COLO668 (cell line): Measurements from ENCODE around the gene GABBR2.
A peak's percentile ranks its signal among the peaks of the same experiment; 100 is the strongest.
"Not testable (repeated sequence)": the region's sequence is repeated elsewhere in the genome, so short reads cannot be mapped to it uniquely, and the experiment has no call there.

ENCODE experiments used
- DNase-seq: peaks from one replicate; lab custom pipeline; 2025; ENCODE audit not compliant: unreplicated experiment; lab: John Stamatoyannopoulos, UW

GABBR2 gene

DNA sequence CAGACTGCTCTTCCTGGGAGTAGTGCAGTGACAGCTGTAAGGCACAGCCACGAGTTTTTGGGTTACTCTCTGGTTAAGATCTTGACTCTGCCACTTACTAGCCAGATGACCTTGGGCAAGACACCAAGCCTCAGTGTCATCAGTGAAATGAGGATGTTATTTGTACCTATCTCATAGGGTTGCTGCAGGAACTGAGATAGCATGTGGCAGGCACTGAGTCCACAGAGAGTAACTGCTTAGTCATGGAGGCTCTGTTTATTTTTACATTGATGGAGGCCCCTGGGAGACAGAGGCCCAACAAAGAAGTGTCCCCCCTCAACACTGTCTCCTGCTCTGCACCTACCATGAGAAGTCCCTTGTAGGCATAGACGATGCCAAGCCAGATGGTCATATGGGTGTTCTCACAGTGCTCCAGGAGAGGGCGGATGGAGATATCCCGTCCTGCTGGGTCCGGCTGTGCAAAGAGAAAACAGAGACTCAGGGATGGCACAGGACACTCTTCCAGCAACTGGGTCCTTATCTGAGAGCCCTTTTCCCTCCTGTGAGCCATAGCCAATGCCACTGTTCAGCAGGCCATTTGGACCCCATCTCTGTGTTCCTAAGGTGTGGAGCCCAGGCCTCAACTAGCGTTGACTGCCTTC lies 397.9 kb downstream of the GABBR2 start:
- no peak for DNase-seq

DNA sequence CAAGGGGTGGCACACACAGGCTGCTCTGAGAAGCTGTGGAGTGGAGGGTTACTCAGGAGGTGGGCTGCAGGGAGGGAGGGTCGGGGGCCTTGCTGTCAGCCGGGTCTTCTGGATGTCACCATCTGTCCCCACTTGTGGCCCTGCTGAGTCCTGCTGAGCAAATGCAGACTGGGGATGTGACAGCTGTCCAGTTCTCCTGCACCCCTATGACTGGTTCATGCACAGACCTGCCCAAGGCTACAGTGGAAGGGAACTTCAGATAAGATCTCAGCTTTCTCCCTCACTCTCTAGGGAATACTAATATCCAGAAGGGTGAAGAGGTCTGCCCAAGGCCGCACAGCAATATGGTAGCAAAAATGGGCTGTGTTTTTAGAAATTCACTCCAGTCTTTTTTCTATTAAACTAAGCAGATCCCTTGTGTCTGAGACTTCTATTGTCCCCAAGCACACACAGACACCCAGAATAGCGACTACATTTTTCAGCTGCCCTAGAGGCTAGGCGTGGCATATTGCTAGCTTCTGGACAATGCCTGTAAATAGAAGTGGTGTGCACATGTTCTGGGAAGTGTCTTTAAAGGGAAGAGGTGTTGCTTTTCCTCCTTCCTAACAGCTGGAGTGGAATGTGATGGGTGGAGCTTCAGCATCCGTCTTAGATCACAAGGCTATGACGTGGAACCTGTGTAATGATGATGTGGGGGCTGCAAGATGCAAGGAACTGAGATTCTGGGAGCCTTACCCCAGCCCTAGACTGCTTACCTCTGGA lies 402.2 kb downstream of the GABBR2 start:
- no peak for DNase-seq

DNA sequence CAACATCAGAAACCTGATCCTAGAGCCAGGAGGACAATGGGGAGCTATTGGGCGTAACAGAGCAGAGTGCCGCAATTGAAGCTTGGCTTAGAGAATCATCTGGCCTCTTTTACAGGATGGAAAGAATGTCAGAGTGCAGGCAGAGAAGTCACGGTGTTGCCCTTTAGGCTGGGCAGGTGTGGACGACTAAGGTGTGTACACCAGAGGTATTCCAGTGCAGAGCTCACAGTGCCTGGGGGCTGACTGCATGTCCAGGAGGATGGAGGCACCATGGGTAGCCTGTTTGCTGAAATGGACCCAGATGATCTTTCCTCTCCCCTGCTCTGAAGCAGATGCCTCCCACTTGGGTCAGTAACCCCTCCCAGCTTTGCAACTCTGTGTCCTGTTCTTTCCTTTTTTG lies 404.4 kb downstream of the GABBR2 start:
- DNase-seq = no peak

DNA sequence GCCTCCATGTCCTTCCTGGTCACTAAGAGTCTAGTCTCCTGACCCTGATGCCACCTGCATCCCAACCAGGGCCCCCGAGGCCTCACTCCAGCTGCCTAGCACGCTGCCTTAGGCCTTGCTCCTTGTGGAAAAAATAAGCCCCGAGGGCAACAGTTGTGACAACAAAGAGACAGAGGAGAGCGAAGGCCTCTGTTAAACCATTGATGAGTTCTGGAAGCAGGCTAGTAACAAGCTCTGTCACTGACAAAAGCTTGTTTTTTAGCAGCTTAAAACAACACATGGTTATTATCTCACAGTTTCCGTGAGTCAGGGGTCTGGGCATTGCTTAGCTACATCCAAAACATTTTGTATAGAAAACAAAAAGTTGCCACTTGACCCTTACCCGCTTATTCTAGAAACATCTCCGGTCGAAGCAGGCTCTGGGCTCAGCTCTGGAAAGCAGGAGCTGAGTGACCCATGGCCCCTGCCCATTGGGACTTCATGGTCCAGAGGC lies 405.1 kb downstream of the GABBR2 start:
- peak; percentile 34 for DNase-seq

DNA sequence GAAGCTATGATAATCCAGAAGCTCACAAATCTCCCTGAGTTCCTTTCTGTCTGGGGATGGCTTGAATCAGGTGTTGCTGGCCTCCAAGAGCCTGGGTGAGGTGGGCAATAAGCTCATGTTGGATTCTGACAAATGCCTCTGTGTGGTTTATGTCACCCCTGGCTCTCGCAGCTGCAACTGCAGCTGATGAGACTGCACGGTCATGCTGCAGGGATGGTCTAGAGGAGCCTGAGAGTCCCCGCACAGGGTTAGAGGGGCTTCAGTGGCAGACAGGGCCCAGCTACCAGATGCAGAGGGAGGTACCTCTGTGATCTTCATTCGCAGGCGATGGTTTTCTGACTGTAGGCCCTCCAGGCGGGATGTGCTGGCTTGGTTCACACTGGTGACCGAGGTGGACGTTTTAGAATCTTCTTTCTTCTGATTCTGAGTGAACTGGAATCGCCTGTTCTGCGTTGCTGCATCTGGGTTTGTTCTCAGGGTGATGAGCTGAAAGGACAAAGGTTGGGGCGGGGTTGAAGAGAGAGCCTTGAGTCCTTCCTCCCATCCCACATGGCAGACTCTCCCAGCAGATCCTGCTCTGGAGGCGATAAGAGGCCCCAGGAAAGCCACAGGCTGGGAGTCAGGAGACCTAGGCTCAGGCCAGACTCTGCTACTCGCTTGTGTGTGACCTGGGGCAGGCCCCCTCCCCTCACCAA lies 405.6 kb downstream of the GABBR2 start:
- no peak for DNase-seq

- DNase-seq = no peak
Measured at GRCh38 chr9:98302150-98302549, 406.6 kb downstream of the GABBR2 start.

DNA sequence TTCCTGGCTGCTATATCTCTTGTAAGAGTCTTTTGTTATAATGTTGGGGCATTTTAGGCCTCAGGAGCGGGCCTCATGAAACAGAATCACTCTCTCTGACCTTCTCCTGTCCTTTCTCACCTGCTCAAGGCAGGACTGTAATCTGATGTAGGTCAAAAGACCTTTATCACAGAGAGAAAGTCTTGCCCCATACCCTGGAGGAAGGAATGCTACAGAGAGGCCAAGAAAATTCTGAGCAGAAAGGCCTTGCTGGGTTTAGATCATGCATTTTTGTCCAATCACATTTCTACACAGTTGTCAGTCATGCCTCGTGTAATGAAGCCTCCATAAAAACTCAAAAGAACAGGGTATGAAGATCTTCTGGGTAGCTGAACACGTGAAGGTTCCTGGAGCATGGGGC lies 408.1 kb downstream of the GABBR2 start:
- DNase-seq = no peak

DNA sequence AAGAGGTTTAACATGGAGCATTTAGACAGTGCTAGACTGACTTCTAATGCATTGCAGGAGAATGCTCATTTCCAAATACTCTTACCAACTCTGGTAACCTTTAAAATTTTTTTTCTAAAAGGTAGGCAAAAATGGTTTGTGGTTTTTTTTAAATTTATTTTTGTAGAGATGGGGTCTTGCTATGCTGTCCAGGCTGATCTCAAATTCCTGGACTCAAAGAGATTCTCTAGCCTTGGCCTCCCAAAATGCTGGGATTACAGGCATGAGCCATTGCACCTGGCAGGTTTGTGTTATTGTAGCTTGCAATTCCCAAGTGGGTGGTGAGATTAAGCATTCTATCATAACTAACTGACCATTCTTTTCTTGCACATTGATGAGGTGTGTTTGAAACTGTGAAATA lies 410.3 kb downstream of the GABBR2 start:
- DNase-seq = no peak

GRCh38 chr9:98295824-98296223 lies 412.9 kb downstream of the GABBR2 start:
- no peak for DNase-seq

DNA sequence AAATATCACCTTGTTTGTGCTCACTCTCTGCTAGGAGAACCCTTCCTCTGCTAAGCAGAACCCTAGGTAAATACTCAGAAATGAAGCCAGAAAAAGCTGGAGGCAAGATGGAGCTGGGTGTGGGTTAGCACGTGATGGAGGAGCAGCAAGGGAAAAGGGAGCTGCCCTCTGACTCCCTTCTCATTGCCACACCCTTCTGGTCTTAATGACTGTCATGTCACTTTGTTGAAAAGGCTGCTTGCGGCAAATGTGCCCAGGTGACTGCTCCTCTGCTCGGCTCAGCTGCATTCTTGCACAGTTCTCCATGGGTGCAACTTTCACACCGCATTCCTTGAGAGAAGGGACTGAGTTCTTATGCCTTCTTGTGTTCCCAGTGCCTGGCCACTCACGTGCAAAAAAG lies 416.9 kb downstream of the GABBR2 start:
- no peak for DNase-seq

- DNase-seq = no peak
Measured at GRCh38 chr9:98290411-98290810, 418.3 kb downstream of the GABBR2 start.

GRCh38 chr9:98289614-98290201 lies 419.0 kb downstream of the GABBR2 start:
- DNase-seq = no peak

GRCh38 chr9:98288881-98289280 lies 419.9 kb downstream of the GABBR2 start:
- no peak for DNase-seq

DNA sequence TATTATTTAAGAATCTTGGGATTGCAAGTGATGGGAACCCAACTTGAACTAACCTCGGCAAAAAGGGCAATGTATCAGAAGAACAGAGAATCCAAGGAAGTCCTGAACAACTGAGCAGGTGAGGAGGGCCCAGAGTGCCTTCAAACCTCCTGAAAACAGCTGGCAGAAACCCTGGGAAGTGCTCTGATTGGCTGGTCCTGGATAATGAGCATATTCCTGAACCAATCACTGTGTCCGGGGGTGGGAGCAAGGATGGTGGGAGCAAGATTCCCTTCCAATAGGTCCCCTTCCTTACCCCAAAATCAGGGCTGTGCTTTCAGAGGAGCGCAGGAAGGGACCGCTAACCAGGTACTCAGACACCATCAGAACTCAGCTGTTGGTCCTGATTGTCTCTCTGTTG lies 421.4 kb downstream of the GABBR2 start:
- DNase-seq = no peak

- no peak for DNase-seq
Measured at GRCh38 chr9:98285446-98285845, 423.3 kb downstream of the GABBR2 start.

- no peak for DNase-seq
Measured at GRCh38 chr9:98284754-98285153, 424.0 kb downstream of the GABBR2 start.

GRCh38 chr9:98283143-98283542 lies 425.6 kb downstream of the GABBR2 start:
- not testable (repeated sequence) for DNase-seq

DNA sequence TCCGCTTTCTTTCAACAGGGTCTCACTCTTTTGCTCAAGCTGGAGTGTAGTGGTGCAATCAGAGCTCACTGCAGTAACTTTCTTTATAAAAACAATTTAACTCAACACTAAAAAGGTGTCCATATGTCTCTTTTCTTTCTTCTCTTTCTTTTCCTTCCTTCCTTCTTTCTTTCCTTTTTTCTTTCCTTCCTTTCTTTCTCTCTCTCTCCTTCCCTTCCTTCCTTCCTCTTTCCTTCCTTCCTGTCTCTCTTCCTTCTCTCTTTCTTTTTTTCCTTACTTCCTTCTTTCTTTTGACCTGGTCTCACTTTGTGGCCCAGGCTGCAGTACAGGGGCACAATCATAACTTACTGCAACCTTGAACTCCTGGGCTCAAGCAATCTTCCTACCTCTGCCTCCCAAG lies 427.5 kb downstream of the GABBR2 start:
- no peak for DNase-seq

- DNase-seq = peak; percentile 57
Measured at GRCh38 chr9:98280574-98280973, 428.2 kb downstream of the GABBR2 start.

DNA sequence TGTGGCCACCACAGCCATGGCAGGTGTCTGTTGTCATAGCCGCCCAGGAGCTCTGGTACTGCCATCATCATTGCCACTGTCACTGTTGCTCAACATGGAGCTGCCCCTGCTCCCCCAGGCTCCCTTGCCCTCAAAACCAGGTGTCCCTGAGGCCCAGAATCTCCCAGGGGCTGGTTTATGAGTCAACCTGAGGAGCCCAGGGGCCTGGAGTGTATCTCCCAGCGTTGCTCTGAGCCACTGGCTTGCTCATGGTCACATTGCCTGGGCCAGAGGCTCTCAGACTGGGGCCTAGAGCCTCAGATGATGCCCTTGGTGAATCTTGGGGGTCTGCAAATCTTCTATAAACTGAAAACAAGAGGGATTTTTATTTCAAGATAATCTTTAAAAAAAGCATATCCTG lies 428.6 kb downstream of the GABBR2 start:
- DNase-seq = no peak

DNA sequence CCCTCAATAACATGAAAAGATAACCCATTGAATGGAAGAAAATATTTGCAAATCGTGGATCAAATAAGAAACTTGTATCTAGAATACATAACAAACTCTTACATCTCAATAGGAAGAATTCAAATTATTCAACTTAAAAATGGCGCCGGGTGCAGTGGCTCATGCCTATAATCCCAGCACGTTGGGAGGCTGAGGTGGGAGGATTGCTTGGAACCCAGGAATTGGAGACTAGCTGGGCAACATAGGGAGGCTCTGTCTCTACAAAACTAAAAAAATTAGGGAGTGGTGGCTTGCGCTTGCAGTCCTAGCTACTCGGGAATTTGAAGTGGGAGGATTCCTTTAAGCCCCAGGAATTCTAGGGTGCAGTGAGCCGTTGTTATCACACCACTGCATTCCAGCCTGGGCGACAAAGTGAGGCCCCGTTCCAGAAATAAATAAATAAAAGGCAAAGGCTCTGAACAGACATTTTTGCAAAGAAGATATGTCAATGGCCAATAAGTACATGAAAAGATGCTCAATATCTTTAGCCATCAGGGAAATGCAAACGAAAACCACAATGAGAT lies 431.7 kb downstream of the GABBR2 start:
- DNase-seq = no peak
